ENCODE results near the gene MYBPHL. TPM values are rescaled to one million over a fixed set of nuclear protein-coding genes. Genes with fewer than 3 reads are reported as not detected.

Gene MYBPHL
- total RNA-seq, 1 donor from 2014 or later: 3.6 TPM

GRCh38 chr1:109264379-109264755, 42.4 kb downstream of the MYBPHL start:
- no peaks in the 10 kb centered on the region for H3K36me3 ChIP-seq
- no peak overlapping the region for H3K27ac ChIP-seq
- intact Hi-C loops (cut with DNase I): loop anchor here (5.0 kb wide), 1 partner anchor 138 kb away; no protein-coding TSS in a partner anchor
- no peak for ATAC-seq
- no peak for DNase-seq
- no peaks in the 10 kb centered on the region for H3K27me3 ChIP-seq
- no peak overlapping the region for H3K4me3 ChIP-seq
- no peak for TF ChIP-seq CTCF (IDR thresholded peaks at IDR 0.05)
- no peaks in the 10 kb centered on the region for H3K9me3 ChIP-seq
- peaks cover 7% of the 10 kb centered on the region for H3K4me1 ChIP-seq

GRCh38 chr1:109263597-109264378, 43.0 kb downstream of the MYBPHL start:
- Histone ChIP-seq H3K9me3 (no peaks in the 10 kb centered on the region), H3K27ac (no peak overlapping the region), H3K4me3 (no peak overlapping the region), H3K27me3 (no peaks in the 10 kb centered on the region), H3K4me1 (peaks cover 7% of the 10 kb centered on the region), H3K36me3 (no peaks in the 10 kb centered on the region)
- TF ChIP-seq CTCF (IDR thresholded peaks at IDR 0.05): peak; percentile 97
- peak; percentile 98 for ATAC-seq
- intact Hi-C loops (cut with DNase I): loop anchor here (5.0 kb wide), 1 partner anchor 139 kb away; no protein-coding TSS in a partner anchor
- peak; percentile 97 for DNase-seq

GRCh38 chr1:109263234-109263596, 43.6 kb downstream of the MYBPHL start:
- Histone ChIP-seq H3K9me3 (no peaks in the 10 kb centered on the region), H3K4me3 (no peak overlapping the region), H3K27ac (no peak overlapping the region), H3K27me3 (no peaks in the 10 kb centered on the region), H3K36me3 (no peaks in the 10 kb centered on the region), H3K4me1 (peaks cover 7% of the 10 kb centered on the region)
- ATAC-seq (no peak), DNase-seq (no peak)
- intact Hi-C loops (cut with DNase I): loop anchor here (5.0 kb wide), 1 partner anchor 139 kb away; no protein-coding TSS in a partner anchor
- TF ChIP-seq CTCF (IDR thresholded peaks at IDR 0.05): no peak

GRCh38 chr1:109262231-109263055, 44.4 kb downstream of the MYBPHL start:
- H3K4me3 ChIP-seq: no peak overlapping the region
- H3K9me3 ChIP-seq: no peaks in the 10 kb centered on the region
- ATAC-seq: no peak
- H3K36me3 ChIP-seq: no peaks in the 10 kb centered on the region
- intact Hi-C loops (cut with DNase I): loop anchor here (5.0 kb wide), 1 partner anchor 140 kb away; no protein-coding TSS in a partner anchor
- no peak for TF ChIP-seq CTCF (IDR thresholded peaks at IDR 0.05)
- H3K4me1 ChIP-seq: peaks cover 7% of the 10 kb centered on the region
- H3K27ac ChIP-seq: no peak overlapping the region
- DNase-seq: no peak
- no peaks in the 10 kb centered on the region for H3K27me3 ChIP-seq

- intact Hi-C loops (cut with DNase I): loop anchor here (5.0 kb wide), 1 partner anchor 141 kb away; no protein-coding TSS in a partner anchor
- no peak for ATAC-seq
- Histone ChIP-seq H3K9me3 (no peaks in the 10 kb centered on the region), H3K27me3 (no peaks in the 10 kb centered on the region), H3K4me1 (peaks cover 7% of the 10 kb centered on the region), H3K36me3 (no peaks in the 10 kb centered on the region), H3K27ac (no peak overlapping the region), H3K4me3 (no peak overlapping the region)
- TF ChIP-seq CTCF (IDR thresholded peaks at IDR 0.05): no peak
- no peak for DNase-seq
Observed at GRCh38 chr1:109261578-109261977, 45.2 kb downstream of the MYBPHL start.
